HG03066 (cell line): ENCODE measurements around the gene UXT.

Experiments
- ATAC-seq: cut with Tn5 transposase; IDR thresholded peaks from one replicate; pipeline ENCODE4 v1.9.1; 2021; ENCODE audit warnings: low read depth; ENCODE audit not compliant: unreplicated experiment

UXT gene

GRCh38 chrX:47650164-47651042 lies 8.6 kb downstream of the UXT start, which contains the start of gene ELK1:
Gene ELK1 (minus strand): TSS chrX:47650563. CDS start chrX:47641441, 9,122 bp downstream.
- ATAC-seq, result peak; percentile 89

GRCh38 chrX:47649781-47650163 lies 9.2 kb downstream of the UXT start:
- no peak for ATAC-seq

DNA sequence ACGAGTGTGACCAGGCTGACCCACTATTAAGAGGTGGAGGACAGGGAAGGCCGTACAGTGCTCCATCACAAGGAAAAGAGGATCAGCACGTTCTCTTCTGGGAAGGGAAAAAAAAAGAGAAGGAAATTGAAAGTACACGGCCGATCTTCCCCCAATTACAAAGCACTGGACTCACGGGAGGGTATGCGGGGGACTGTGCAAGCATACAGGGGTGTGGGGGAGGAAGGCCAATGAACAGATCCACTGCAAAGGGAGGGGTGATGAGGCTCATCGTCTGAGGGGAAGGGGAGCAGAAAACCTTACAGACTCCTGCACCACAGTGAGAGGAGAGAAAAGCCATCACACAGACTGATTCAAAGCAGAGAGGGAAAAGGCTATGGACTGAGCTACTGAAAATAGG lies 9.7 kb downstream of the UXT start:
- no peak for ATAC-seq

- ATAC-seq, result no peak
These were observed 10.6 kb downstream of the UXT start for GRCh38 chrX:47648376-47648775.

GRCh38 chrX:47646636-47647035 lies 12.3 kb downstream of the UXT start:
- no peak for ATAC-seq

- no peak for ATAC-seq
These were observed 13.4 kb downstream of the UXT start for GRCh38 chrX:47645530-47645929.

- ATAC-seq, result no peak
These were observed 14.4 kb downstream of the UXT start for GRCh38 chrX:47644557-47645091.

DNA sequence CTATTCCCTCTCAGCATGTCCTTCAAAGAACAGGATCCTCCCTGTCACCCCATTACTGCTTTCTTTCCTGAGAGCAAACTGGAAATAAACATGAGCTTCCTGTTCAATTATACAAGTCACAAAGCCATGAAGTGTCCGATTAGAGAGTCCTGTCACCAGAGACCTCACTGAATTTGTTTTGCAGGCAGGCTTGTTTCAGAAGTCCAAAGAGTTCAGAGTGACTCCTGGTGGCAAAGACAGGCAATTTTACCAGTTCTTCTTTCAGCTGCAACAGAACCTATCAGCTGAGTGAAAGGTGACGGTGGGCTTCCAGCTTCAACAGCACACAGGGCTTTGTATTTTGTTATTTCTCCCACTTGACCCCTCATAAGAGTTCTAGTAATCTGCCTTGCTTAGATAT lies 15.1 kb downstream of the UXT start:
- ATAC-seq, result no peak

GRCh38 chrX:47638816-47639215 lies 20.2 kb downstream of the UXT start:
- ATAC-seq, result no peak

GRCh38 chrX:47637546-47638195 lies 21.3 kb downstream of the UXT start:
- peak; percentile 93 for ATAC-seq

DNA sequence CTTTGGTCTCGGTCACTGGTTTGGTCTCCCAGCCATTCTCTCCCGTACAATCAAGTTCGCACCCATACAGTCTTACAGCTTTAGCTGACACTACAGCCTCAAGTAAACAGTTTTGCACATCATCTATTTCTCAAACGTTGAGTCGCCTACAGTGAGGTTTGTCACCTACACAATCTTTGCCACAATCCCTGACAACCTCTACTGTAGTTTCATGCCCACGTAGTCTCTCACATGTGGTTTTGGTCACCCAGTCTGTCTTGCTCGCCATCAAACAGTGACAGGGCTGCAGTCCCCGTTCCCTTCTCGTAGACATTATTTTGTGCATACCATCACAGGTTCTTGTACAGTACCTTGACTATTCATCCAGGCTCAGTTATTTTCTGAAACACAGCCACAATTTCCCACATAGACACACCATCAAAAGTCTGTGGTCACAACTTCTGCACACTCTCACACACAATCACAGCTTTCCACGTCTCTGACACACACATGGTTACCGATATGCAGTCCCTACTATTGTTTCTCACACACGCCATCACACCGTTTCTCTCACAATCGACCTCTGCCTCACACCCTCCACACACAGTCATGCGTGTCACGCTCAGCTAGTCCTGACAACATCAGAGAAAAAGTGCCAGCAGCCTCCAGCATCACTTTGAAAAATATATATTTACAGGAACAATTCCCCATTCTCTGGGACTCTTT lies 24.0 kb downstream of the UXT start:
- ATAC-seq, result no peak

GRCh38 chrX:47633689-47634590 lies 25.0 kb downstream of the UXT start:
- ATAC-seq, result no peak

DNA sequence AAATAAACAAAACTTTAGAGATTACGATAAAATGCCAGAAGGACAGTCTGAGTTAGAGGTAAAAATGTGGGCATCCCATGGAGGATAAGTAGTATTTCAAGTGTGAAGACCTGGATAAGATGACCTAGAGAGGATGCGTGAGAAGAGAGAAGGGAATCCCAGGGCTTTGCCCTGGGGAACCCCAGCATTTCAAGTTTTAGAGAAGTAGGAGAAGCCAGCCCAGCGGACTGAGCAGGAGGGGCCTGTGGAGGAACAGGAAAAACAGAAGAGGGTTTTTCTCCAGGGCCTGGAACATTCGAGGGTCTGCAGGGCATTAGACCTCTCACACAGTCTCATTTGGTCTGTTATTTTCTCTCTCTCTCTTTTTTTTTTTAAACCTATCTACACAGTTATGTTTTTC lies 26.3 kb downstream of the UXT start:
- no peak for ATAC-seq

GRCh38 chrX:47631676-47632075 lies 27.3 kb downstream of the UXT start:
- no peak for ATAC-seq

DNA sequence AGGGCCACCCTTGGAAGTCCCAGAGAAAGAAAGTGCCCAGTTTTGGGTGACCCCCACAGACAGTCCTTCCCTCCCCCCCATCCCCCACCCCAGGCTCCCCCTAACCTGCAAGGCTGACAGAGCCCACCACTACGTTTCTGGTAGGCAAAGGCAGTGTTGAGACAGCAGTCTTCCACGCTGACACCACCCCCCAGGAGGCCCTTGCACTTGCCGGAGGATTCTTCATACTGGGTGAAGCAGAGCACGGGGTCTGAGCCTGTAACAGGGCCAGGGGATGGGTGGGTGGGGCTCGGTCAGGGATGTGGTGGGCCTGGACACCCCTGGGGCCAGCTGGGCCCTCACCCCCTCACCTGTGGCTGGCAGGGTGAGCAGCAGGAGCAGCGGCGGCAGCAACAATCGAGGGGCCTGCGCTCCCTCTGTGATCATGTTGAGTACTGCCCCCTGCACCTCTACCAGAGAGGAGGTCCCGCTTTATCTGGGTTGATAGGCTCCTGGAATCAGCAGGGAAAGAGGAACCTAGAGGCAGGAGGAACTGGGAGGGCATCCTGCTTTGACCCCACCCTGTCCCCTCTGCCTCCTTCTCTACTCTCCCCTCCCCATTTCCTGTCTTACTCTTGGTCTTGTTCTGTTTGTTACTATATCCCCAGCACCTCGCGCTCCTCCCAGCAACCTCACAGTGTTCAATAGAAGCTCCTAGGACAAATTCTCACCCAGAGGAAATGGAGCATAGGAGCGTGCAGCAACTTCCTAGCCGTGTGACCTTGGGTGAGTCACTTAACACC lies 29.4 kb downstream of the UXT start, which contains the start of gene CFP:
Gene CFP, minus strand, starts transcription at position 512 of the 782 bp plus-strand sequence. Its CDS starts 86 bp downstream, at position 426.
- ATAC-seq, result no peak

DNA sequence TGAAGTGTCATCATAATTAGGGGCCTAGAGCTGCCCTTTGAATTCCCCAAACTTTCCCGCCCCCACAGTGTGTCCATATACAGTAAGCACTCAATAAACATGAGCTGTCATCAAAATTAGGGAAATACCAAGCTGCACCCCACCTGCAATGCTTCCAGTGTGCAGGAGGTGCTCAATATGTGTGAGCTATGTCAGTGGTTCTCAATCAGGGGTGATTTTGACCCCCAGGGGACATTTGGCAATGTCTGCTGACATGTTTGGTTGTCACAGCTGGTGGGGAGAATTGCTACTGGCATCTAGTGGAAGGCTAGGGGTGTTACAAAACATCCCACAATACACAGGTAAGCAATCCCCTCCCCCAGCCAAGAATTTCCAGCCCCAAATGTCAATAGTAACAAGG lies 30.0 kb downstream of the UXT start:
- no peak for ATAC-seq

DNA sequence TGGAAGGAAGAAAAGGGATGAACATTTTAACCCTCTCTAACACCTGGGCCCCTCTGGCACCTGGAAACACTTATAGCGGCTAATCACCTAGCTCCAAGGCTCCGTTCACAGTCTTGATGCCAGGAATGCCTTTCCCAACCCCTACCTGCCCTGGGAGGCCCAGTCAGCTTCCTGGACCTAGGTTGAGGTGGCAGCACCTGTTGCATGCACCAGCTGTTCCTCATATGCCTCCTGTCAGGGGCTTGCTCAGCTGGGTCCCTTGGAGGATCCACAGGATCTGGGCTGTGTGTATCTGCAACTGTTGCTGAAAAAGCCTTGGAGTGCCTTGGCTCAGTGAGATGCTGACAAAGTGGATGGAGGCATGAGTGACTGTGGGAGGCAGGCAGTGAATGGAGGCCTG lies 33.6 kb downstream of the UXT start:
- no peak for ATAC-seq

DNA sequence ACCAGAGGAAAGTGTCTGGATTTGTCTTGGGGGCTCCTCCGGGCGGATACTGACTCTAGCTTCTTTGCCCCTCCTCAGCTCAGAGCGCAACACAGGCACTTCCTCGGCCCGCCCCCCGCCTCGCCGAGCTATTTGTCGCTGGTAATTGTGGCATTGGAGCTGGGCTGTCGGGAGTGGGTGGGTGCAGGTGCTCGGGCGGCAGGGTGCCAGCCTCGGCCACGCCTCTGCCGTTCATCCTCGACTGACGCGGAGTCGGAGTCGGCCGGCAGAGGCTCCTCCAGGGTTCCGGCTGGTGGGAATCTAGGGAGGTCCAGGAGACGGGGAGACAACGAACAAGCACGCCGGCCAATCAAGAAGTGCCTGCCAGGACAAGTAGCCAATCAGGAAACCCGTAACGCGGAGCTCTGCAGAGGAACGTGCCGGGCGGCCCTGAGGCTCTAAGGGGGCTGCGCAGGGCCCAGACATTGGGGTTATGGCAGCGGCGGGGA lies 35.4 kb downstream of the UXT start:
- no peak for ATAC-seq

- ATAC-seq, result no peak
These were observed 37.1 kb downstream of the UXT start for GRCh38 chrX:47621851-47622250.
